ENCODE data around the gene CCDC197.
A peak's percentile ranks its signal among the peaks of the same experiment; 100 is the strongest.

The CCDC197 gene

DNA sequence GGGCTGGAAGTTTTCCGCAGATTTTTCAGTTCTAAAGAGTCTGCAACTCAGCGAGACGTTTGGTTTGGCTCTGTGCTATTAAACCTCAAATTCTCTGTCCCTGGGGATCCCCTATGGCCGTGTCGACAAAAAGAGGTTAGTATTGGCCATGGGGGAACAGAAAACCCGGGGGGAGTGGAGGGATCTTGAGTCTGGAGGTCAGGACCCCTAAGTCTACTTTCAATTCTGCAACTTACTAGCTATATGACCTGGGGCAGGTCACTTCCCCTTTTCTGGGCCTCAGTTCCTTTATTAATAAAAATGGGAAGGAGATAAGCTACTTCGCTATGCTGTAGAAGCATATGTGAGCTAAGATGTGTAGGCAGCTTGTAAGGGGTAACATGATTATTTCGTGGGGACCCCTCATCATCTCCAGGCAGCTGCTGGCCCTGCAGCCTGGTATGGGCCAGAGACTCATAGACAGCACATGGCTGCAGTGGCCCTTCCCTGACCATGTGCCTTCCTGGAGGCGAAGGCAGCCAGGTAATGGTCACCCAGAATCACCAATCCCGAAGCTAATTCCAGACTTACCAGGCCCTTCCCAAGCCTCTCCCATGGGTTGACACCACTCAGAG is 29.4 kb upstream of the CCDC197 start:
- H3K9me3 ChIP-seq (ENCODE audit: insufficient read depth, low read depth, low read length) = no peaks in the 10 kb centered on the region
- H3K4me1 ChIP-seq (ENCODE audit: insufficient read depth, low read length, poor library complexity, severe bottlenecking) = peaks cover 13% of the 10 kb centered on the region
- peaks cover 17% of the 10 kb centered on the region for H3K27me3 ChIP-seq (ENCODE audit: insufficient read depth, low read length, poor library complexity, severe bottlenecking)
- H2AFZ ChIP-seq (ENCODE audit: low read length) = no peak overlapping the region
- TF ChIP-seq EZH2phosphoT487 (IDR thresholded peaks at IDR 0.05; ENCODE audit: borderline replicate concordance) = no peak
- TF ChIP-seq, protein P1, sequence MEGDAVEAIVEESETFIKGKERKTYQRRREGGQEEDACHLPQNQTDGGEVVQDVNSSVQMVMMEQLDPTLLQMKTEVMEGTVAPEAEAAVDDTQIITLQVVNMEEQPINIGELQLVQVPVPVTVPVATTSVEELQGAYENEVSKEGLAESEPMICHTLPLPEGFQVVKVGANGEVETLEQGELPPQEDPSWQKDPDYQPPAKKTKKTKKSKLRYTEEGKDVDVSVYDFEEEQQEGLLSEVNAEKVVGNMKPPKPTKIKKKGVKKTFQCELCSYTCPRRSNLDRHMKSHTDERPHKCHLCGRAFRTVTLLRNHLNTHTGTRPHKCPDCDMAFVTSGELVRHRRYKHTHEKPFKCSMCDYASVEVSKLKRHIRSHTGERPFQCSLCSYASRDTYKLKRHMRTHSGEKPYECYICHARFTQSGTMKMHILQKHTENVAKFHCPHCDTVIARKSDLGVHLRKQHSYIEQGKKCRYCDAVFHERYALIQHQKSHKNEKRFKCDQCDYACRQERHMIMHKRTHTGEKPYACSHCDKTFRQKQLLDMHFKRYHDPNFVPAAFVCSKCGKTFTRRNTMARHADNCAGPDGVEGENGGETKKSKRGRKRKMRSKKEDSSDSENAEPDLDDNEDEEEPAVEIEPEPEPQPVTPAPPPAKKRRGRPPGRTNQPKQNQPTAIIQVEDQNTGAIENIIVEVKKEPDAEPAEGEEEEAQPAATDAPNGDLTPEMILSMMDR (conservative IDR thresholded peaks at IDR 0.05; ENCODE audit: low read length) = no peak
- no peak overlapping the region for H3K4me2 ChIP-seq (ENCODE audit: low read depth, low read length, poor library complexity, severe bottlenecking)
- no peaks in the 10 kb centered on the region for H3K79me2 ChIP-seq (ENCODE audit: insufficient read depth, low read length)
- H3K9me2 ChIP-seq (replicated peaks; ENCODE audit: low read depth, low read length) = no peaks in the 10 kb centered on the region
- H3K9ac ChIP-seq (ENCODE audit: low read depth, low read length, poor library complexity, severe bottlenecking) = no peak overlapping the region
- no peaks in the 10 kb centered on the region for H3K36me3 ChIP-seq (ENCODE audit: insufficient read depth, low read length)
- no peak overlapping the region for H3K4me3 ChIP-seq (ENCODE audit: low read length, poor library complexity, severe bottlenecking)
- H4K20me1 ChIP-seq (ENCODE audit: insufficient read depth, low read length, poor library complexity, severe bottlenecking) = no peaks in the 10 kb centered on the region
- H3F3A ChIP-seq (ENCODE audit: low read depth) = no peaks in the 10 kb centered on the region

DNA sequence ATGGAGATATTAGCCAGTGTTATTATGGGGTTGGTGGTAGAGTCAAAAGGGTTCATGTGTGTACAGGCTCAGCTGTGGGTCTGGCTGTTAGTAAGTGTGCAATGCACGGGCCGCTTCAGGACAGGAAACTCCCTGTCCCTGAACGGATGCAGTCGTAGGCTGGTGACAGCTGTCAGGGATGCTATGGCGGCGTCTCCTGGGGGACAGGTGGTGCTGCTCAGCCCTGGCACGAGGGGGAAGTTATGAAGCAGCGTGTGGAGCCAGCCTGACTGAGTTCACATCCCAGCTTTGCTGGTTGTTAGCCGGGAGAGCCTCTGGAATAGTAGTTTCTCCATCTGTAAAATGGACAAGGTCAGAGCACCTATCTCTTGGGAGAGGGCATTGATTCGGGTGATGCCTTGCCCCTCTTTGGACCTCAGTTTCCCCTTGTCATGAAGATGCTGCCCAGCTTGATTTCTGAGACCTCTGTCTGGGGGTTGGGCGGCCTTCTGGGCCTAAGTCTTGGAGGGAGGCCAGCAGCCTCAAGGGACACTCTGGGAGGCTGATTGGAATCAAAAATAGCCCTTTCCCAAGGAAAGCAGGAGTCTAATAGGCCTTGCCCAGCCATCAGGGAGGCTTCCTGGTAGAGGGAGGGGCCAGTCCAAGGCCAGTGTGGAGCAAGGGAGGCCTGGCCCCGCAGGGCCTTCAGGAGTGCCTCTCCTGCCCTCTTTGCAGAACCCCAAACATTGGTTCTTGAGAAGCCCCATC is 27.8 kb upstream of the CCDC197 start:
- H3F3A ChIP-seq (ENCODE audit: low read depth) = no peaks in the 10 kb centered on the region
- H3K9ac ChIP-seq (ENCODE audit: low read depth, low read length, poor library complexity, severe bottlenecking) = no peak overlapping the region
- no peaks in the 10 kb centered on the region for H3K36me3 ChIP-seq (ENCODE audit: insufficient read depth, low read length)
- TF ChIP-seq EZH2phosphoT487 (IDR thresholded peaks at IDR 0.05; ENCODE audit: borderline replicate concordance) = no peak
- TF ChIP-seq, protein P1 (conservative IDR thresholded peaks at IDR 0.05; ENCODE audit: low read length) = no peak
- H3K4me3 ChIP-seq (ENCODE audit: low read length, poor library complexity, severe bottlenecking) = no peak overlapping the region
- no peaks in the 10 kb centered on the region for H3K9me3 ChIP-seq (ENCODE audit: insufficient read depth, low read depth, low read length)
- H3K79me2 ChIP-seq (ENCODE audit: insufficient read depth, low read length) = no peaks in the 10 kb centered on the region
- H3K27me3 ChIP-seq (ENCODE audit: insufficient read depth, low read length, poor library complexity, severe bottlenecking) = peaks cover 32% of the 10 kb centered on the region
- H3K4me1 ChIP-seq (ENCODE audit: insufficient read depth, low read length, poor library complexity, severe bottlenecking) = peaks cover 6% of the 10 kb centered on the region
- no peaks in the 10 kb centered on the region for H3K9me2 ChIP-seq (replicated peaks; ENCODE audit: low read depth, low read length)
- H4K20me1 ChIP-seq (ENCODE audit: insufficient read depth, low read length, poor library complexity, severe bottlenecking) = no peaks in the 10 kb centered on the region
- H2AFZ ChIP-seq (ENCODE audit: low read length) = no peak overlapping the region
- no peak overlapping the region for H3K4me2 ChIP-seq (ENCODE audit: low read depth, low read length, poor library complexity, severe bottlenecking)

DNA sequence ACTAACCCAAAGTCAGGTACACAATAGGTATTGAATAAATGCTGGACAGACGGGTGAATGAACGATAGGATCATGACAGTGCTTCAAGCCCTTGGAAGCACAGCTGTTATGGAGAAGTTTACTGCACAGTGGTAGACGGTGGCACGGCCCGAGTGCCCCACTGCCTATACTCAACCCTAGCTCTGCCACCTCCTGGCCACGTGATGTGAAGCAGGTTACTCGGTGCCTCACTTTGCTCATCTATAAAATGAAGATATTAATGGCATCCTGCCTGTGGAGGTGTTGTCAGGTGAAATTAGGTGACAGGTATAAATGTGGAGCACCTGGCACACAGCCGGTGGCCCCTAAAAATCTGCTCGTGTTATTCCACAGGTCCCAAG is 26.5 kb upstream of the CCDC197 start:
- Histone ChIP-seq H3K9me3 (ENCODE audit: insufficient read depth, low read depth, low read length) (no peaks in the 10 kb centered on the region), H4K20me1 (ENCODE audit: insufficient read depth, low read length, poor library complexity, severe bottlenecking) (no peaks in the 10 kb centered on the region), H3K4me2 (ENCODE audit: low read depth, low read length, poor library complexity, severe bottlenecking) (peak overlapping the region; percentile 77), H3K4me3 (ENCODE audit: low read length, poor library complexity, severe bottlenecking) (peak overlapping the region; percentile 71), H3K4me1 (ENCODE audit: insufficient read depth, low read length, poor library complexity, severe bottlenecking) (peaks cover 6% of the 10 kb centered on the region), H3F3A (ENCODE audit: low read depth) (no peaks in the 10 kb centered on the region), H2AFZ (ENCODE audit: low read length) (peak overlapping the region; percentile 73), H3K79me2 (ENCODE audit: insufficient read depth, low read length) (no peaks in the 10 kb centered on the region), H3K27me3 (ENCODE audit: insufficient read depth, low read length, poor library complexity, severe bottlenecking) (peaks cover 45% of the 10 kb centered on the region), H3K9ac (ENCODE audit: low read depth, low read length, poor library complexity, severe bottlenecking) (peak overlapping the region; percentile 51), H3K9me2 (replicated peaks; ENCODE audit: low read depth, low read length) (no peaks in the 10 kb centered on the region), H3K36me3 (ENCODE audit: insufficient read depth, low read length) (no peaks in the 10 kb centered on the region)
- TF ChIP-seq, protein P1 (conservative IDR thresholded peaks at IDR 0.05; ENCODE audit: low read length) = peak; percentile 77
- TF ChIP-seq EZH2phosphoT487 (IDR thresholded peaks at IDR 0.05; ENCODE audit: borderline replicate concordance) = no peak

All from Loucy (cell line).